Erythroblast (primary cell): ENCODE data around the gene TCTN1.
A peak's percentile ranks its signal among the peaks of the same experiment; 100 is the strongest.

Source experiments
- DNase-seq, 2 experiments: peaks; one replicate each; lab custom pipeline; 2025; lab: John Stamatoyannopoulos, UW
- GATA1 ChIP-seq: IDR thresholded peaks from 2 replicates; pipeline ENCODE4 v1.6.1; 2011; ENCODE audit warnings: low read depth, mild to moderate bottlenecking, control low read depth, low read length, moderate library complexity
- POLR2A ChIP-seq: IDR thresholded peaks from 2 replicates; pipeline ENCODE4 v1.6.1; 2011; ENCODE audit warnings: mild to moderate bottlenecking, low read length

The TCTN1 gene

GRCh38 chr12:110597885-110598284, 16.0 kb upstream of the TCTN1 start:
- no peak for TF ChIP-seq POLR2A
- no peak for TF ChIP-seq GATA1
- no peak for DNase-seq

- no peak for DNase-seq
Measured at GRCh38 chr12:110599334-110599733, 14.6 kb upstream of the TCTN1 start.

GRCh38 chr12:110600254-110600653, 13.7 kb upstream of the TCTN1 start:
- DNase-seq: peak; percentile 38 to 67
- TF ChIP-seq GATA1 (no peak), POLR2A (no peak)

More at GRCh38 chr12:110599334-110599733, 14.6 kb upstream of the TCTN1 start:
- TF ChIP-seq POLR2A: no peak
- no peak for TF ChIP-seq GATA1

- DNase-seq: peak; percentile 71 to 73
Measured at GRCh38 chr12:110602085-110602814, 11.7 kb upstream of the TCTN1 start.

GRCh38 chr12:110606253-110606611, 7.7 kb upstream of the TCTN1 start:
- DNase-seq: no peak
- TF ChIP-seq POLR2A (no peak), GATA1 (no peak)

- TF ChIP-seq POLR2A (no peak), GATA1 (no peak)
- DNase-seq: no peak
Measured at GRCh38 chr12:110613071-110613770, 708 bp upstream of the TCTN1 start.

GRCh38 chr12:110615171-110615570, 1.2 kb downstream of the TCTN1 start:
- no peak for DNase-seq
- no peak for TF ChIP-seq GATA1
- TF ChIP-seq POLR2A: no peak

GRCh38 chr12:110616471-110617115, 2.7 kb downstream of the TCTN1 start:
- no peak for TF ChIP-seq GATA1
- TF ChIP-seq POLR2A: no peak
- no peak for DNase-seq

- TF ChIP-seq GATA1 (no peak), POLR2A (no peak)
Measured at GRCh38 chr12:110619534-110619953, 5.6 kb downstream of the TCTN1 start.

GRCh38 chr12:110622582-110622981, 8.7 kb downstream of the TCTN1 start:
- TF ChIP-seq POLR2A (no peak), GATA1 (no peak)
- no peak for DNase-seq

More at GRCh38 chr12:110619534-110619953, 5.6 kb downstream of the TCTN1 start:
- no peak for DNase-seq

- TF ChIP-seq GATA1: no peak
- TF ChIP-seq POLR2A: no peak
- DNase-seq: no peak
Measured at GRCh38 chr12:110627500-110628195, 13.7 kb downstream of the TCTN1 start.

GRCh38 chr12:110635055-110635454, 21.1 kb downstream of the TCTN1 start:
- DNase-seq: no peak
- TF ChIP-seq POLR2A (no peak), GATA1 (no peak)

GRCh38 chr12:110636516-110636915, 22.6 kb downstream of the TCTN1 start:
- DNase-seq: no peak
- TF ChIP-seq POLR2A (no peak), GATA1 (no peak)
